ENCODE measurements around the gene CDK10.
"Not testable (repeated sequence)": the region's sequence is repeated elsewhere in the genome, so short reads cannot be mapped to it uniquely, and the experiment has no call there.

Gene CDK10

GRCh38 chr16:89660146-89660545 is 26.3 kb upstream of the CDK10 start:
- no peak for TF ChIP-seq TARDBP (IDR thresholded peaks at IDR 0.05)
- TF ChIP-seq SP1 (IDR thresholded peaks at IDR 0.05): no peak
- no peak for TF ChIP-seq ARNT (IDR thresholded peaks at IDR 0.05)
- TF ChIP-seq ELF4 (IDR thresholded peaks at IDR 0.05): no peak
- TF ChIP-seq L3MBTL2 (conservative IDR thresholded peaks at IDR 0.05): no peak
- no peak for TF ChIP-seq FOXK2 (IDR thresholded peaks at IDR 0.05)
- TF ChIP-seq HDGF (IDR thresholded peaks at IDR 0.05; ENCODE audit: borderline replicate concordance): no peak
- TF ChIP-seq NFRKB (IDR thresholded peaks at IDR 0.05): no peak
- no peak for TF ChIP-seq LEF1 (IDR thresholded peaks at IDR 0.05; ENCODE audit: borderline replicate concordance)
- no peak for DNase-seq (ENCODE audit: extremely low spot score)
- CTCF ChIA-PET: no interaction called here
- POLR2A ChIA-PET: no interaction called here

GRCh38 chr16:89661215-89661614 is 25.3 kb upstream of the CDK10 start:
- TF ChIP-seq ARNT (IDR thresholded peaks at IDR 0.05) (no peak), ELF4 (IDR thresholded peaks at IDR 0.05) (no peak), LEF1 (IDR thresholded peaks at IDR 0.05; ENCODE audit: borderline replicate concordance) (no peak), SUZ12 (IDR thresholded peaks at IDR 0.05) (no peak), FOXK2 (IDR thresholded peaks at IDR 0.05) (no peak), ZNF384 (IDR thresholded peaks at IDR 0.05) (no peak)
- POLR2A ChIA-PET: no interaction called here
- CTCF ChIA-PET: no interaction called here
- no peak for DNase-seq (ENCODE audit: extremely low spot score)

- POLR2A ChIA-PET: interaction anchor here (1.0 kb wide), 1 partner anchor 22 kb away, joined by 3 read pairs; the partner anchor contains the start of gene CDK10
- CTCF ChIA-PET; DNase-seq (ENCODE audit: extremely low spot score): not testable (repeated sequence)
These were observed 22.3 kb upstream of the CDK10 start for GRCh38 chr16:89664238-89664637.

GRCh38 chr16:89667000-89667399 is 19.5 kb upstream of the CDK10 start:
- POLR2A ChIA-PET: interaction anchor here (0.9 kb wide), 1 partner anchor 19 kb away, joined by 3 read pairs; the partner anchor contains the start of gene CDK10
- CTCF ChIA-PET: interaction anchor here (0.6 kb wide), 1 partner anchor 447 kb away, joined by 3 read pairs; no protein-coding TSS in a partner anchor
- not testable (repeated sequence) for DNase-seq (ENCODE audit: extremely low spot score)

GRCh38 chr16:89667633-89668032 is 18.9 kb upstream of the CDK10 start:
- ChIA-PET CTCF (no interaction called here), POLR2A (interaction anchor here (0.9 kb wide), 1 partner anchor 18 kb away, joined by 3 read pairs; the partner anchor contains the start of gene CDK10)
- no peak for TF ChIP-seq SUZ12 (IDR thresholded peaks at IDR 0.05)
- no peak for TF ChIP-seq L3MBTL2 (conservative IDR thresholded peaks at IDR 0.05)
- no peak for TF ChIP-seq LEF1 (IDR thresholded peaks at IDR 0.05; ENCODE audit: borderline replicate concordance)
- no peak for TF ChIP-seq ARNT (IDR thresholded peaks at IDR 0.05)
- TF ChIP-seq CTBP1 (IDR thresholded peaks at IDR 0.05; ENCODE audit: borderline replicate concordance): no peak
- TF ChIP-seq ELF4 (IDR thresholded peaks at IDR 0.05): no peak
- no peak for TF ChIP-seq PKNOX1 (IDR thresholded peaks at IDR 0.05)
- TF ChIP-seq TARDBP (IDR thresholded peaks at IDR 0.05): no peak
- no peak for TF ChIP-seq ZNF384 (IDR thresholded peaks at IDR 0.05)
- no peak for TF ChIP-seq FOXA1 (IDR thresholded peaks at IDR 0.05)
- TF ChIP-seq FOXM1 (IDR thresholded peaks at IDR 0.05; ENCODE audit: borderline replicate concordance): no peak
- no peak for TF ChIP-seq FOXK2 (IDR thresholded peaks at IDR 0.05)
- TF ChIP-seq HDGF (IDR thresholded peaks at IDR 0.05; ENCODE audit: borderline replicate concordance): no peak
- TF ChIP-seq BHLHE40 (IDR thresholded peaks at IDR 0.05; ENCODE audit: borderline replicate concordance): no peak
- no peak for TF ChIP-seq SP1 (IDR thresholded peaks at IDR 0.05)
- no peak for TF ChIP-seq NFRKB (IDR thresholded peaks at IDR 0.05)
- DNase-seq (ENCODE audit: extremely low spot score): no peak

GRCh38 chr16:89668790-89669158 is 17.7 kb upstream of the CDK10 start:
- no peak for DNase-seq (ENCODE audit: extremely low spot score)
- TF ChIP-seq BHLHE40 (IDR thresholded peaks at IDR 0.05; ENCODE audit: borderline replicate concordance): no peak
- no peak for TF ChIP-seq FOXK2 (IDR thresholded peaks at IDR 0.05)
- TF ChIP-seq FOXM1 (IDR thresholded peaks at IDR 0.05; ENCODE audit: borderline replicate concordance): no peak
- ChIA-PET POLR2A (no interaction called here), CTCF (no interaction called here)

GRCh38 chr16:89669755-89670154 is 16.7 kb upstream of the CDK10 start:
- DNase-seq (ENCODE audit: extremely low spot score): no peak
- POLR2A ChIA-PET: no interaction called here
- no peak for TF ChIP-seq TARDBP (IDR thresholded peaks at IDR 0.05)
- no peak for TF ChIP-seq ELF4 (IDR thresholded peaks at IDR 0.05)
- CTCF ChIA-PET: no interaction called here

GRCh38 chr16:89670496-89671431 is 15.7 kb upstream of the CDK10 start:
- POLR2A ChIA-PET: no interaction called here
- no peak for DNase-seq (ENCODE audit: extremely low spot score)
- TF ChIP-seq SUZ12 (IDR thresholded peaks at IDR 0.05) (no peak), ARNT (IDR thresholded peaks at IDR 0.05) (no peak), ZNF384 (IDR thresholded peaks at IDR 0.05) (no peak), ELF4 (IDR thresholded peaks at IDR 0.05) (no peak), FOXA1 (IDR thresholded peaks at IDR 0.05) (no peak), PKNOX1 (IDR thresholded peaks at IDR 0.05) (no peak), CTBP1 (IDR thresholded peaks at IDR 0.05; ENCODE audit: borderline replicate concordance) (no peak), BHLHE40 (IDR thresholded peaks at IDR 0.05; ENCODE audit: borderline replicate concordance) (no peak), HDGF (IDR thresholded peaks at IDR 0.05; ENCODE audit: borderline replicate concordance) (no peak), TARDBP (IDR thresholded peaks at IDR 0.05) (no peak), FOXK2 (IDR thresholded peaks at IDR 0.05) (no peak), SP1 (IDR thresholded peaks at IDR 0.05) (no peak), L3MBTL2 (conservative IDR thresholded peaks at IDR 0.05) (no peak), LEF1 (IDR thresholded peaks at IDR 0.05; ENCODE audit: borderline replicate concordance) (no peak), FOXM1 (IDR thresholded peaks at IDR 0.05; ENCODE audit: borderline replicate concordance) (no peak), NFRKB (IDR thresholded peaks at IDR 0.05) (no peak)
- CTCF ChIA-PET: interaction anchor here (0.6 kb wide), 1 partner anchor 56 kb away, joined by 3 read pairs; no protein-coding TSS in a partner anchor

GRCh38 chr16:89671565-89671964 is 14.9 kb upstream of the CDK10 start:
- POLR2A ChIA-PET; DNase-seq (ENCODE audit: extremely low spot score); CTCF ChIA-PET: not testable (repeated sequence)

Data from HEK293T (cell line).